Dermis microvascular lymphatic vessel endothelial cell (primary cell): ENCODE data around the gene ZNRF3. TPM values are rescaled to one million over a fixed set of nuclear protein-coding genes. Genes with fewer than 3 reads are reported as not detected.
A peak's percentile ranks its signal among the peaks of the same experiment; 100 is the strongest.
"Not testable (repeated sequence)": the region's sequence is repeated elsewhere in the genome, so short reads cannot be mapped to it uniquely, and the experiment has no call there.

Experiments used
- DNase-seq, 2 donors: peaks; one replicate each; pipeline versions ENCODE4 v3.0.0 to v3.0.0-alpha.2; 2010; ENCODE audit warnings: low read depth in 2 of 2
- total RNA-seq: library from RNA; depleted of rRNA; stranded (reverse); fragments of >200 nt; gene quantifications from 2 replicates; pipeline ENCODE4 v1.2.1, GENCODE V29; 2014

The ZNRF3 gene
- total RNA-seq, 1 donor from 2014 or later, result 1.5 TPM

DNA sequence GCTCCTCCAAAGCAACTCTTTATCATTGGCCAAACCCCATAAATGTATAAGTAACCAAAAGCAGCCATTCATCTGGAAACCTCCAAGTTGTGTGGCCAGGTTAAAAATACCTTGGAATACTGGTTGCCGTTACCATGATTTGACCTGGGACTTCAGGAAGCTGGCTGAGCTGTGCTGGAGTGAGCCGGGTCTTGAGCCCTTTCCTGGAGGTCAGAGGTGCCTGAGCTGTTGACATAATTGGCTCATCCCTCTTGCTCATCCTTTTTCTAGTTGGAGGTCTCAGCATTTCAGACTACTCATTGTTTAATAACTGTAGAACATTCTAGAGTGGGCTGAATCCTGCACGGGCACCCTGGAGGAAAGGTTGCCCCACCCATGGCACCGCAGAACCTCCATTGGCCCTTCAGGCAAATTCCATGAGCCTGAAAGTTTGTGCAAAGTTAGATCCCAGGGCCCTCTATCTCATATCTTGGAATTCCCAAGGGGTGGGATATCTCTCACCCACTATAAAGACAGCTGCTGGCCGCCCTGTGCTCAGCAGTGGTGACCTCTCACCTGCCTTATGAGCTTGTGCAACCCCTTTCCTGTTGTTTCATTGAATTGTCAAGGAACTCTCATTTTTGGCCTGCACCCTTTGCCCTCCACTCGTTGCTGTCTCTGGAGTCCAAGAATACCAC is 101.2 kb downstream of the ZNRF3 start:
- no peak for DNase-seq

DNA sequence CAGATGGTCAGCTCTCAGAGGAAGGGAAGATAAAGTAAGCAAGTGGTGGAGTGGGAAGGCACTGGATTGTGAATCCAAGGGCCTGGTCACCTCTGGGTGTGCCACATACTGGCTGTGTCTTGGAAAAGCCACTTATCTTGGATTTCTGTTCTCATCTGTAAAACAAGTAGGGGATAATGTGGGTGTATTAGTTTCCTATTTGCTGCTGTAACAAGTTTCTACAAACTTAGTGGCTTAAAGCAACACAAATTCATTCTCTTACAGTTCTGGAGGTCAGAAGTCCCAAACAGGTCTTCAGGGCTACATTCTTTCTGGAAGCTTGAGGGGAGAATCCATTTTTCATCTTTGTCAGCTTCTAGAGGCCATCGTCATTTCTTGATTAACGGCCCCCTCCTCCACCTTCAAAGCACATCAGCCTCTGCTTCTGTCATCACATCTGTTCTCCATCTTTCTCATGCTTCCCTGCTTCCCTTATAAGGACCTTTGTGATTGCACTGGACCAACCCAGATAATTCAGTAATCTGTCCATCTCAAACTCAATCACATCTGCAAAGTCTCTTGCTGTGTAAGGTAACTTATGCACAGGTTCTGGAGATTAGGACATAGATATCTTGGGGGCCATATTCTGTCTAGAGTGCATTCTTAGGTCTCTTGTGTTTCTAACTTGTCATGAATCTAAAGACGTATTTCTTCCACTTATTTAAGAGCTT is 102.4 kb downstream of the ZNRF3 start:
- no peak for DNase-seq

DNA sequence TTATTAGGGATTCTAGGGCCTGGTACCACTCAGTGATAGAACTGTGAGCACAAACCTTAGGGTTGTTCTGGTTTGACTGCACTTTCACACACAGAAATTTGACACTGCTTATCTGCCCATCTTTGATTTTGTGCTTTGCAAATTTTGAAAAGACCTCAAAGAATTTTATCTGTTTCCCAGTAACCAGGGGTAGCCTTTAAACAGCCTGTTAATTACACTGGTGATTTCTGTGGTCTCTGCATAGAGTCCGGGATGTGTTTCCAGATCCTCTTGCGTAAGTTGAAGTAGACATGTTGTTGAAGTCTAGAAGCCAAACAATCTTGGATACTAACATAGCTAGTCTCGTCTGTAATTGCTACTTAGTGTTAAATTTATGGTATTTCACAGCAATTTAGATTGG is 103.0 kb downstream of the ZNRF3 start:
- DNase-seq, result no peak

DNA sequence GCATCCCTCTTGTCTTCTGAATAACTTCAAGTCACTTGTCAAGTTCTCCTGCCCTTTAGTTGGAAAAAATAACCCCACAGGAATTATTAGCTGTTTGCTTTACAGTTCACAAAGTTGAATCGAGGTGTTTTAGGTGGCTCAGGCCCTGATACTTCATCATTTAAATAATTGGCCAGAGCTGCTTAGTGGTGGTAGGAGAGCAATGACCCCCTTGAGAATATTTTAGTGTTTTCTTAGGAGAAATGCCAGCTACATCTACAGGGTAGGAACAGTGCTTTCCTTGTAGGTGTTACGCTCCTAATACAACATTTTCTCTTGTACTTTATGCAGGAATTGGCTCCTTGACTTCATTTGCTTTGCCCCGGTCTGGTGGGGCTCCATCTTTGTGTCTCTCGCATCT is 105.1 kb downstream of the ZNRF3 start:
- no peak for DNase-seq

DNA sequence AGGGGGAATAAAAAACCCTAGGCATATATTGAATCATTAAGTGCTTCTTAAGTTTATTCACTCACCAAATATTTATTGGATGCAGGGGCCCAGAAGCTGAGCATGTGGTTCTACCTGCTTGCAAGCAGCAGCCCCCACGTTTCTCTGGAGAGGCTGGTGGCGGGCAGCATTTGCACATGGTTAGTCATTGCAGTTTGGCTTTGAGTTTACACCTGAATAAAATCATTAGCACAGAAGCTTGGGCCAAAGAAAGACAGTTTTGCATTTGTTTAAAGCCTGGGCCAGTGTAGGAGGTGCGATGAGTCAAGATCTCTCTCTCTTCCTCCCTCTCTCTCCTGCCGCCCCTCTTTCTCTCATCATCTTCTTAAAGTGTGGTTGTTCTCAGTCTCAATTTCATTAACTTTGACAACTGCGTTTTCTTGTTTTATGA is 105.7 kb downstream of the ZNRF3 start:
- no peak for DNase-seq

DNA sequence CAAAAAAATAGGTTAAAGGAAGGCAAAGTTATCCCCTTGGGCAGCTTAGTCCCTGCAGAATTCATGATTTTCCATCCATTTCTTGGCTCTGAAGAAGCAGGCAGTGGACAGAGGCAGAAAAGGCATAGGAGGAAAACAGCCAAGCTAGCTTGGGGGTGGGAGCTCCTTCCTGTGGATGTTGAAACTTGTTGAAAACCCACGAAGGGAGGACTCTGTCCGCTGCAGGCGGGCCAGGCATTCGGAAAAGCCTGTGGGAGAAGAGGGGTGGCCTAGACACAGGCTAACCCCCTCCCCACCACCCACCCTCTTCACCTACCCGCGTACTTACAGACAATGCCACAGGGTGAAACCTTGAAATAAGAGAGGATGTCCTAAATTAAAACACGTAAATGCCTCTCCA is 106.1 kb downstream of the ZNRF3 start:
- DNase-seq, result no peak

DNA sequence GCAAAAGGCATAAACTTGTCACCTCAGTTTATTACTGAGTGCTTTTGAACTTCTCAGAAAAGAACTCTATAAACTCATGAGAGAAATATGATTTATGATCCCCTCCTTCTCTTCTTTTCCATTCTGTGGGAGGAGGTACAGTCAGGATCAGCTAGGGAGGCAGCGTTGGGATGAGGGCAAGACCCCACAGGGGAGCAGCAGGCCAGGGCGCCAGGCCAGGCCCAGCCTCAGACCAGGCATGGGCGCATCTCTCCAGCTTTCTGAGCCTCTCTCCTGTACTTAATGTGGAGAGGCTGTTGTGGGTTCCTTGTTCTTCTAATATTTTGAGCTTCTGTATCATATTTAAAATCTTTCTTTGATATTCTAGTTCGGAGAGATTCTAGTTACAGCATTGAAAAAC is 106.5 kb downstream of the ZNRF3 start:
- DNase-seq, result no peak

DNA sequence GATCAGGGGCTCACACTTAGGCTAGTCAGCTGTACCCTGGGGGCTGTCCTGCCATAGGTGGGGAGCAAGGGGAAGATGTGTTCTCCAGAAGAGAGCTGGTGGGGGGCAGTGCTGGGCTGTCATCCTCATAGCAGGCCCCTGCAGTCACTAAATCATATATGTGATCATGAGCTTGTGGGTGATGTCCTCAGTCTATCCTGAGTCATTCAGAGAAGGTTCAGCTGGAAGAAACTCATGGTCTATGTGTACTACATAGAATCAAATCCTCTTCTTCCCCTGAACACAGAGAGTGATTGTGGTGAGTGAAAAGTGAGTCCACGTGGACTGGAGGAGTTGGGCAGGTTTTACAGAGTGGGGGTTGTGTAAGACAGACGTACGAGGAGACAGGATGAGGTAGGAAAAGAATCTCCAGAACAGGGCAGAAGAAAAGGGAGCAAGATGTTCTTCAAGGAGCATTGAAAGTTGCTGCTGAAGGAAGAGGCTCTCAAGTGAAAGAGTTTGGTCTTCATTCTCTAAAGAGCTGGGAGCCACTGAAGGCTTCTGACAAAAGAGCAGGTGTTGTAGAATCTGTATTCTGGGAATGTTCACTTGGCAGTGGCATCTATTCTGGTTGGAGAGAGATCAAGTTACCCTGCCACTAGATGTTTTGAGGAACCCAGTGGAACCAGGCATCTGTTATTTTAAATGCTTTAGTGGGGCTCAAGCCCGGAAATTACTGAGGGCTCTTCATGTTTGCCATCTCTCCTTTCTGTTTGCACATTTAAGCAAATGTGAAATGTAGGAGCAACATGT is 109.4 kb downstream of the ZNRF3 start:
- DNase-seq, result no peak

DNA sequence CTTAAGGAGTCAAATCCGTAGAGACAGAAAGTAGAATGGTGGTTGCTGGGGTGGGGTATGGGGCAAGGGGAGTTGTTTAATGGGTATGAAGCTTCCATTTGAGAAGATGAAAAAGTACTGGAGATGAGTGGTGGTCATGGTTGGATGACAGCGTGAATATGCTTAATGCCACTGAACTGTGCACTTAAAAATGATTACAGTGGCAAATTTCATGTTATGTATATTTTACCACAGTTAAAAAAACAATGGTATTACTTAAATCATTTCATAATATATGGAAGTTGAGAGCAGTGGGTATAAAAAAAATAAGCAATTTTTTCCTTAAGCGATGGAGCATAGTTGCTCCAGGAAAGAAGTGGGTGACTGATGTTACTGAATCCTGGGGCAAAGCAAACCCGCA is 111.2 kb downstream of the ZNRF3 start:
- DNase-seq, result no peak

DNA sequence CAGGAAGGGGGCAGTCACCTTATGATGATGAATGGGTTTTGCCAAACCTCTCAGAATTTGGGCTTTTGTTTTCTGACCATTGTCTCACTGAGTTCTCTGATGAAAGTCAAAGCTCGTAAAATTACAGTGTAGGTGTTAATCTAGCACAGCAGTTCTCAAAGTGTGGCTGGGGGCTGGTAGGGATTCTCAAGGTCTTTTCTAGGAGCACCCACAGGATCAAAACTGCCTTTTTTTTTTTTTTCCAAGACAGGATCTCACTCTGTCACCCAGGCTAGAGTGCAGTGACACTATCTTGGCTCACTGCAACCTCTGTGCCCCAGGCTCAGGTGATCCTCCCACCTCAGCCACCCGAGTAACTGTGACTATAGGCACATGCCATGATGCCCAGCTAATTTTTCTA is 112.2 kb downstream of the ZNRF3 start:
- DNase-seq, result no peak

DNA sequence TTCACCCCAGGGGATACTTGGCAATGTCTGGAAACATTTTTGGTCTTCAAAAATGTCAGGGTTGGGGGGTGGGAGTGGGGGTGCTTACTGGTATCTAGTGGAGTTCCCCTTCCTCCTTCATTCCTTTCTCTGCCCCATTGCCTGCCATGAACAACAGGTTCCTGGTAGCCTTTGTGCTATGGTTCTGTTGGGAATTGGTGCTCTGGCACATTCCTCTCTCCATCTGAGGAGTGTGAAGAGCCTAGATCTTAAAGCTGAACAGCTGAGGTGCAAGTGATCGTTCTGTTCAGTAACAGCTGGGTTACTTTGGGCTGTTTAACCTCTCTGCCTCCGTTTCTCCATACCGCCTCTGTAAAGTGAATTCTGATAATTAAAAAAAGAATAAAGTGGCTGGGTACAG is 114.0 kb downstream of the ZNRF3 start:
- DNase-seq, result no peak

DNA sequence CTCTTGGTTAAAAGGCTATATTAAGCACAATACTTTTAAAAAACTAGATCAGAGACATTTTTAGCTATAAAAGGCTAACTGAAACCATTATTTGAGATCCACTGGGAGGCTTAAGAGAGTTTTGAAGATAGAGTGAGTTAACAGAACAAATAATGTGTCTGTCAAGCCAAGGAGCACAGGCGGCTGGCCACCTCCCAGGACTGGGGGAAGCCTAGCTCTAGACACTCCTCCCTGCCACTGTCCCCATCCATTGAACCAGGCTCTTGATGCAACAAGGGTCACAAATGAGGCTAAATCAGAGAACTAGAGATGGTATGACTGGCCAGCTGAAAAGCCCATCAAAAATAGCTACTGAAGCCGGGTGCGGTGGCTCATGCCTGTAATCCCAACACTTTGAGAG is 115.3 kb downstream of the ZNRF3 start:
- no peak for DNase-seq

DNA sequence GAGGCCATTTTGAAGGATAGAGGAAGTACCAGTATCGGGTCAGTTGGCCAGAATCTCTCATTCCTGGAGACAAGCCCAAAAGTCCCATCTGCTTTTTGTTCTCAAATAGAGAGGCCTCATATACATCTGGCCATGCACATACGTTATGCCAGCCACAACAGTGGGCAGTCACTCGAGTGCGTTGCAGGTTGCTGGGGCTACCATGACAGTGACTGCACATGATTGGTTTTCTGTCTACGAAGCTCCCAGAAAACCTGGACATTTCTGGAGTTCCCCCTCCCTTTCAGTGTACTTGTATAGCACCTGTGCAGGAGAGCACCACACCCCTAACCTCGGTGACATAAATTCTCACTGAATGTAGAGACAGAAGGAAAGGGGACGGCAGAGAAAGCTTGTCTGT is 116.1 kb downstream of the ZNRF3 start:
- DNase-seq, result no peak

DNA sequence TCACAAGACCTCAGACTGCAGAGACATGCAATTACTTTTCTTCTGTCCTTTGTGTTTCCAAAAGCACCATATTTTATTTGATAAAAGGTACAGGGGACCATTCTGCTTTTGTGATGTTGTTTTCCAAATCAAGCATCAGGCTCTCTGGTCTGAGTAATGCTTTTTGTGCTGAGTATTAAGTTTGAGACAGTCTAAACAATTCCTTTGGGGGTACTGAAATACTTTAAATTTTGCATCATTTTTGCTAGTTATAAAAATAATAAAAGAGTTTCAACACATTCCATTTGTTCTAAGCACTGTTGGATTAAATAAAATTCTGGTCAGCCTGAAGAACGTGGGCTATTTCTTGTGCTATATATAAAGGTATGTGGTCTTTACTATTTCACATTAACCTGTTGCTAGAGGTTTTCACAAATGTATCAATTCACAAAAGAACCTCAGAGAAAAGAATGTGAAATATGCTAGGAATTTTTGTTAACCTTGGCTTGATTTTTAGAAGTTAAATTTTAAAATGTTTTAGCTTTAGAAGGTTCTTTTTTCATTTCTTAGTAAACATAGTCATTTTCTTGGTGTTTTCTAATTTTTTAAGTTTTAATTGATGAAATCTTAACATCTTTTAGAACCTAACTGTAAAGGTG is 116.7 kb downstream of the ZNRF3 start:
- DNase-seq, result no peak

DNA sequence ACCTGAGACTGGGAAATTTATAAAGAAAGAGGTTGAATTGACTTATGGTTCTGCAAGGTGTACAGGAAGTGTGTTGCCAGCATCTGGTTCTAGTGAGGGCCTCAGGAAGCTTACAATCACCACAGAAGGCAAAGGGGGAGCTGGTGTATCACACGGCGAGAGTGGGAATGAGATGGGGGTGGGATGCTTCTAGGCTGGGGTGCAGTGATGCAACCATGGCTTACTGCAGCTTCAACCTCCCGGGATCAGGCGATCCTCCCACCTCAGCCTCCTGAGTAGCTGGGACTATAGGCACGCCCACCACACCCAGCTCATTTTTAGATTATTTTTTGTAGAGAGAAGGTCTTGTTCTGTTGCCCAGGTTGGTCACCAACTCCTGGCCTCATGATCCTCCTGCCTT is 117.3 kb downstream of the ZNRF3 start:
- no peak for DNase-seq

DNA sequence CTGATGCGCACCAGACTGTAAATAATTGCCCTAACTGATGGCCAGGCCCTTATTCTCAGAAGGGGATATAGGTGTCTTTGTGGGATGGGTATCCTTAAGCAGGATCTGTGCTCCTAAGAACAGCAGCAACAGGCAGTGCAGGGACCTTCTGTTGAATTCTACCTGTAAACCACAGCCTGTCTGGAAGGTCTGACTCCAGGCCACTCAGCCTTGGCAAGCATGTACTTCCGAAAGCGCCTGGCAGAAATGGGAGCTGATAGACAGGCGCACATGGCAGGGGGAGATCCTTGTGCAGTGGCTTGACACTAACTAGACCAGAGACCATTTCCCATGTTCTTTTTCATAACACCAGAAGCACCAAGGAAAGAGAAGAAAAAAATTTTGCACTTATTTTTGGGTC is 119.2 kb downstream of the ZNRF3 start:
- no peak for DNase-seq

DNA sequence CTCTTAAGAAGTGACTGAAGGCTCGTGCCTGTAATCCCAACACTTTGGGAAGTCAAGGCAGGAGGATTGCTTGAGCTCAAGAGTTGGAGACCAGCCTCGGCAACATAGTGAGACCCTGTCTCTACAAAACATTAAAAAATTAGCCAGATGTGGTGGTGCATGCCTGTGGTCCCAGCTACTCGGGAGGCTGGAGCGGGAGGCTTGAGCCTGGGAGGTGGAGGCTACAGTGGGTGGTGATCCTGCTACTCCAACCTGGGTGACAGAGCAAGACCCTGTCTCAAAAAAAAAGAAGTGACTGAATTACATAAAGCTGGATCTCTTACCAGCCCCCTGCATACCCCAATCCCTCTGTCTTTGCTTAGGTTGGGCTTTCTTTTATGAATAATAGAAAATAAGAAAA is 120.2 kb downstream of the ZNRF3 start:
- DNase-seq, result no peak

DNA sequence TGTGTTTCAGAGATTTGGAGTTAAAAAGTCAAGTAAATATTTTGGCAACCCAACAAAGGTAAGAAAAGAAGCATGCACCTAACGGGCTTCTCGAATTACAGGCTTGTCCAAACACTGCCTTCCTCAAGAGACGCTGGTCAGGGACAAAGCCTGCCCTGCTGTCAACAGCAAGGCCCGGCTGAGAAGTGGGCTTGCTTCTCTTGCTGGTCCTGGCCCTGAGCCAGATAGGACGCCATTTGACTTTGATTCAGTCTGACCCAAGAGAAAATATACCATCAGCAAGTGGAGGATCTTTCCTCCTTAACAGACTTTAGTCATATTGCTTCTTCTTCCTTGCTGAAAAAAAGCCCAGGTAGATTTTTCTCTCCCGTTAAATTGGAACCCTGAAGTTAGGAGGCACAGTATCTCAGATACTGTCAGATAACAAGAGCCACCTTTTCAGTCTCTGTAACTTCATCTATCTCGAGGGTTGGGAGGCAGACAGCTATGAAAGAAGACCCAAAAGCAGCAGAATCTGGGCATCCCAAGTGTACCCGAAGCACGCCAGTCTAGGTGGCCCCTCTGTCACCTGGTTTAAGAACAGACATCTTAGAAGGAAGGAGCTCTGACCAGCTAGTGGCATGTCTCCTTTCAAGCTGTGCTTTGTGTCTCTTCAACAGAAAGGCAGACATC is 120.7 kb downstream of the ZNRF3 start:
- no peak for DNase-seq

DNA sequence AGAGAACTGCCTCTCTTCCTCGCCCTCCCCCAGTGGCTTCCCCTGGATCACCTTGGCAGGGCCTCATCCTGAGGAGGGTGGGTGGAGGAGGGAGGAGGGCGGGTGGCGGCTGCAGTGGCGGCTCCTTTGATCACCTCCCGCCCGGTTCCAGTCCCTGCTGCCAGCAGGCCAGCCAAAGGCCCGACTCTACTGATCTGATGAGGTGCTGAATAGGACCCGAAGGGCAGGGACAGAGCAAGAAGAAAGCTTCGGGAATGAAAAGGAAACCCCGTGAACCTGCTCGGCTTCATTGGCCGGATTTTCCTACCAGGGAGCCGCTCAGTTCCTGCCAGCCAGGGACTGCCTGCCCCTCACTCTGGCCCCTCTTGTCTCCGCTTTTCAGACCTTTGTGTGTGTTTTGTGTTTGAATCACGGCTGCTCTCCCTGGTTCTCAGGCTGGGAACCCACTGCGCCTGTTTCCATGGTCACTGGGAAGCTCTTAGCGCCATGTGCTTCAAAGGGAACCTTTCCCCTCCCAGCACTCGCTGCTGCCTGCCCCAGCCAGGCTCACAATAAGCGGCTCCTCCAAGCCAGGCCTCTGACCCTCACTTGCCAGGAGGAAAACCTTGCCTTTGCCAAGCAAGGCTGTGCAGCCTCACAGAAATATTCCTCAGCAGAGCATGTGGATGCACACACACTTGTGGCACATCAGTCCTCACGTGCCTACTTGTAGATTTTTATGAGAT is 121.4 kb downstream of the ZNRF3 start:
- peak in 1 of 2 donors; percentile 27 for DNase-seq

DNA sequence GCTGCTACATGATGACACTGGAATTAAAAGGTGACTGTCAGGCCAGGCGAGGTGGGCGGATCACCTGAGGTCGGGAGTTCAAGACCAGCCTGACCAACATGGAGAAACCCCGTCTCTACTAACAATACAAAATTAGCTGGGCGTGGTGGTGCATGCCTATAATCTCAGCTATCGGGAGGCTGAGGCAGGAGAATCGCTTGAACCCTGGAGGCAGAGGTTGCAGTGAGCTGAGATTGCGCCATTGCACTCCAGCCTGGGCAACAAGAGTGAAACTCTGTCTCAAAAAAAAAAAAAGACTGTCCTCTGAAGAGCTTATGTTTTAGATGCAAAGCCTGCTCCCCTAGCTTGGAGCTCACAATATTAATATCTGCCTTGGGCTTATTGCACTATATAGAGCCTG is 122.4 kb downstream of the ZNRF3 start:
- not testable (repeated sequence) for DNase-seq

DNA sequence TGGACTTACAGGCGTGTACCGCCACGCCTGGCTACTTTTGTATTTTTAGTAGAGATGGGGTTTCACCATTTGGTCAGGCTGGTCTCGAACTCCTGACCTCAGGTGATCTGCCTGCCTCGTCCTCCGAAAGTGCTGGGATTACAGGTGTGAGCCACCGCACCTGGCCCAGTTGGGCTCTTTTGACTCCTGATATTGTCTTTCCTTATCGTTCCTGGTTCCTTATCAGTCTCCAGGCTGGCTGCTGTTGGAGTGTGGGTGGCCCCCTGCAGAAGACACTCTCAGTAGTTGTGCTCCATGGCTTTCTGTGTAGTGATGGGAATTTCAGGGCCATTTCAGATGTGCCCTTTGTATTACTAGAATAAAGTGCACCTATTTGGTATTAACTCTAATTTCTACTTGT is 123.0 kb downstream of the ZNRF3 start:
- no peak for DNase-seq
